Skeletal muscle tissue (tissue), 4 donors: ENCODE data around the gene PDE6G. TPM values are rescaled to one million over a fixed set of nuclear protein-coding genes. Genes with fewer than 3 reads are reported as not detected.
A peak's percentile ranks its signal among the peaks of the same experiment; 100 is the strongest.
"Not testable (repeated sequence)": the region's sequence is repeated elsewhere in the genome, so short reads cannot be mapped to it uniquely, and the experiment has no call there.

Source experiments
- H3K27ac ChIP-seq: one replicate; pipeline ENCODE4 v1.7.0; 2013; ENCODE audit warnings: mild to moderate bottlenecking, low read depth, low read length, inconsistent platforms
- H3K27me3 ChIP-seq, 3 donors: one replicate each; pipeline ENCODE4 v1.7.0; 2013; ENCODE audit warnings: low read length in 3 of 3; ENCODE audit not compliant: control insufficient read depth in 3 of 3, insufficient read depth in 3 of 3
- H3K36me3 ChIP-seq, 3 donors: one replicate each; pipeline ENCODE4 v1.7.0; 2013; ENCODE audit warnings: low read length in 3 of 3; ENCODE audit not compliant: control insufficient read depth in 3 of 3, insufficient read depth in 3 of 3
- H3K4me1 ChIP-seq, 3 donors: one replicate each; pipeline ENCODE4 v1.7.0; 2013; ENCODE audit warnings: low read length in 3 of 3, mild to moderate bottlenecking in 3 of 3; ENCODE audit not compliant: control insufficient read depth in 3 of 3, insufficient read depth in 3 of 3
- H3K4me3 ChIP-seq, 3 donors: one replicate each; pipeline ENCODE4 v1.7.0; 2013; ENCODE audit warnings: low read length in 3 of 3
- H3K9ac ChIP-seq, 3 donors: one replicate each; pipeline ENCODE4 v1.7.0; 2013; ENCODE audit warnings: low read length in 3 of 3, mild to moderate bottlenecking in 3 of 3, moderate library complexity in 2 of 3, low read depth in 1 of 3
- H3K9me3 ChIP-seq, 3 donors: one replicate each; pipeline ENCODE4 v1.7.0; 2013; ENCODE audit warnings: low read length in 3 of 3; ENCODE audit not compliant: control insufficient read depth in 3 of 3
- total RNA-seq: library from RNA; depleted of rRNA; stranded (reverse); fragments of >200 nt; gene quantifications from one replicate; pipeline ENCODE4 v1.2.3, GENCODE V29; 2014
- donor health status: Osteomylitis.

The PDE6G gene
- total RNA-seq, 1 donor from 2014 or later, result 1.0 TPM

DNA sequence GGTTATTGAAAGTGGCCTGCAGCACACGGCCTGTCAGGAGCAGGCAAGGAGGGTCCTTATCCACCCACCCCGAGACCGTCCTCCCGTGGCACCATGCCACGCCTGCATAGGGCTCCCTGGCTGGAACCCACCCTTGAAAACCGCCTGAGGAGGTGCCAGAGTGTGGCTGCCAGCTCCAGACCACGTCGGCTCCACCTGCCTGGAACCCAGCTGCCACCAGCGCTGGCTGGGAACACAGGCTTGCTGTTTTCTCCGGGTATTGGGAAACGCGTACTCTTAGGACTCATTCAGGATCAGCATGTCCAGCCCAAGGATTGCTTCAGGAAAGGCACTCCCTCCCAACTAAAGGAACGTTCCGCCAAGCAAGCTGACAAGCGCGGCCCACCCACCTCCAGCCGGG lies 20.6 kb upstream of the PDE6G start:
- Histone ChIP-seq H3K4me3 (no peak overlapping the region), H3K27me3 (no peaks in the 10 kb centered on the region), H3K4me1 (peaks cover 0 to 12% (median 6%) of the 10 kb centered on the region in 3 donors), H3K9me3 (no peaks in the 10 kb centered on the region), H3K9ac (no peak overlapping the region), H3K27ac (no peak overlapping the region), H3K36me3 (peaks cover 15 to 18% (median 16%) of the 10 kb centered on the region in 3 donors)

DNA sequence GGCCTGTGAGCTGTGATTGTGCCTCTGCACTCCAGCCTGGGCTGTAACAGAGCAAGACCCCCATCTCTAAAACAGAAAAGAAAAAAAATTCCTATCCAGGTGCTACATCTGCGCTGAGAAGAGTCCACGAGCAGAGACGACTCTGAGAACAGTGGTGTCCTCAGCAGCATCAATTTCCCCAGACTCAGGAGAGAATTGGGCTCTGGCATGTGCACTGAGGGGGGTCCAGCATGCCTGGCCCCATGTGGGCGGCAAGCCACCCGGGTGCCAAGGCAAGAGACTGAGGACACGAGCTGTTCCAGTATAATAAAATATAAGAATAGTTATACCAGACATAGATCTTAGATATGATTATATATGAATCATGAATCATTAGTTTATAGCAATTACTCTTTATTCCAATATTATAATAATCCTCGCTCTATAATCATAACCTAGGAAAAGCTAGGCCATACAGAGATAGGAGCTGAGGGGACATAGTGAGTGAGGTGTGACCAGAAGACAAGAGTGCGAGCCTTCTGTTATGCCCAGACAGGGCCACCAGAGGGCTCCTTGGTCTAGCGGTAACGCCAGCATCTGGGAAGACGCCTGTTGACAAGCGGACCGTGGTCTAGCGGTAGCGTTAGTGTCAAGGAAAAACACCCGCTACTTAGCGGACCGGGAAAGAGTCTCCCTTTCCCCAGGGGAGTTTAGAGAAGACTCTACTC lies 19.3 kb upstream of the PDE6G start:
- not testable (repeated sequence) for H3K27ac ChIP-seq, H3K9me3 ChIP-seq, H3K27me3 ChIP-seq, H3K4me3 ChIP-seq, H3K4me1 ChIP-seq
- Histone ChIP-seq H3K36me3 (peaks cover 16 to 25% (median 19%) of the 10 kb centered on the region in 3 donors), H3K9ac (peak overlapping the region in 1 of 3 donors; percentile 8)

DNA sequence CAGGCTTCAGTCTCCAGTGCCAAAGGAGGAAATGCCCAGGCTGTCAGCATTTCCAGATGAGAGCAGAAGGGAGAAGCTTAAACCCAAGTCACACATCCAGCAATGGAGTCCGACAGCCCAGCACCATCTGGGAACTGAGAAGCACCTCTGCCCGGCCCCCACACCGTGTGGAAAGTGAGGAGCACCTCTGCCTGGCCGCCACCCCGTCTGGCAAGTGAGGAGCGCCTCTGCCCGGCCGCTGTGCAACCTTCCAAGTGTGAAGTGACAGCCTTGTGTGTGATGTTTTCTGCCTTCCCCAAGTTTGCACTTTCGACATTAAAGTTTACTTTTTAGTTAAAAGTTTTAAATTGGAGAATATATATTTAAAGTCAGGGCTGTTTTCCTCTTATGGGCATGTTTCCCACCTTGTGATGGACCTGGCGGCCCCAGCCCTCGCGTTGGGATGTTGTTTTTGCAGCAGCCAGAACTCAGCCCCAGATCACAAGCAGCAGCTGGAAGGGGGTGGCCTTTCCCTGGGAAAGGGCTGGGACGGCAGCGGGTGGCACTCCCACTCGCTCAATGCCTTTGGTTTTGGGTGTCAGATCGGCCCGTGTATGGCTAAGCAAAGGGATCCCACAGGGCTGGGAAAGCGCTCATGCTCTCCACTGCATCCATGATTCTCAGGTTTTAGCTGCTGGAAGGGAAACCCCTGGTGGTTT lies 17.4 kb upstream of the PDE6G start:
- no peaks in the 10 kb centered on the region for H3K27me3 ChIP-seq
- no peak overlapping the region for H3K27ac ChIP-seq
- peaks cover 0 to 7% (median 0%) of the 10 kb centered on the region in 3 donors for H3K4me1 ChIP-seq
- peaks cover 20 to 35% (median 27%) of the 10 kb centered on the region in 3 donors for H3K36me3 ChIP-seq
- no peaks in the 10 kb centered on the region for H3K9me3 ChIP-seq
- H3K9ac ChIP-seq, result peak overlapping the region in 1 of 3 donors; percentile 25
- no peak overlapping the region for H3K4me3 ChIP-seq

DNA sequence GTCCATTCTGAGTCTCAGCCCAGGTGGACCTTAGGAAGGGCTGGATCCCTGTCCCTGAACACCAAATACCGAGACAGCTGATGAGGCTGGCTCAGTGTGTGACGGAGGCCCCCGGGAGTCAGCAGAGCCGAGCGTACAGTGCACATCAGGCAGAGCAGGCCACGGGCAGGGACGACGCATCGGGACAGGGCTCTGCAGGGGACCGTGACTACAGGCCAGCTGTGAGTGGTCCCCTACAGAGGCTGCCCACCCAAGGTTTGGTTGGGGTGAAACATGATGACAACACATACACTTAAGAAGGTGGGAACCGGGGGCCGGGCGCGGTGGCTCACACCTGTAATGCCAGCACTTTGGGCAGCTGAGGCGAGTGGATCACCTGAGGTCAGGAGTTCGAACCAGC lies 16.6 kb upstream of the PDE6G start:
- no peak overlapping the region for H3K9ac ChIP-seq
- H3K27ac ChIP-seq, result no peak overlapping the region
- H3K36me3 ChIP-seq, result peaks cover 20 to 35% (median 31%) of the 10 kb centered on the region in 3 donors
- H3K4me1 ChIP-seq, result peaks cover 1 to 9% (median 4%) of the 10 kb centered on the region in 3 donors
- no peak overlapping the region for H3K4me3 ChIP-seq
- no peaks in the 10 kb centered on the region for H3K9me3 ChIP-seq
- H3K27me3 ChIP-seq, result no peaks in the 10 kb centered on the region

DNA sequence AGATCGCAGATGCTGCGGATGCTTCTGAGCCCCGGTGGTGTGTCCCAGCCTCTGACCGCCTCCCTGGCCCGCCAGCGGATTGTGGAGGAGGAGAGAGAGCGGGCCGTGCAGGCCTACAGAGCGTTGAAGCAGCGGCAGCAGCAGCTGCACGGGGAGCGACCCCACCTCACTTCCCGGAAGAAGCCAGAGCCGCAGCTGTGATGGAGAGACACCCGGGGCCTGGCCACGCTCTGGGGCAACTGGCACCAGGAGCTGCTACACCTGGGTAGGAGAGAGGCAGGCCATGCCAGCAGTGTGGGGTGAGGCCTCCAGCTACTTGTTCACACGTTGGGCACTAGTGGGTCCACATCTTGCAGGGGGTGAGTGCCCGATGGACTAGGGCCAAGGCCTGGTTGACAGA lies 16.2 kb upstream of the PDE6G start:
- Histone ChIP-seq H3K27me3 (no peaks in the 10 kb centered on the region), H3K4me3 (no peak overlapping the region), H3K9ac (peak overlapping the region in 1 of 3 donors; percentile 8), H3K27ac (no peak overlapping the region), H3K36me3 (peaks cover 20 to 35% (median 31%) of the 10 kb centered on the region in 3 donors), H3K9me3 (no peaks in the 10 kb centered on the region), H3K4me1 (peaks cover 4 to 13% (median 7%) of the 10 kb centered on the region in 3 donors)

DNA sequence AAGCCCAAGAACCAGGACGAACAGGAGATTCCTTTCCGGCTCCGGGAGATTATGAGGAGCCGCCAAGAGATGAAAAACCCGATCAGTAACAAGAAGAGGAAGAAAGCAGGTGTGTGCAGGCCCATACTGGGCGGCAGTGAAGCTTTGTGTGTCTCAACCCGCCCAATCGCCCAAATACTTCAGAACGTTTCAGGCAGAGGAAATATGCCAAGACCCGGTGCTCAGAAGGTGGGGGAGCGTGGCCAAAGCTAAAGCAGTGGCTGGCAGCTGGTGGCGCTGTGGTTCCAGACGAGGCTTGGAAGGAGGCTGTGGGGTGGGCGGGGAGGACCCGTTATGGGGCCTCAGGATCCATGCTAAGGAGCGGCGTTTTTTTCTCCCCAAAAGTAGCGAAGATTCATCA lies 11.4 kb upstream of the PDE6G start:
- no peak overlapping the region for H3K4me3 ChIP-seq

DNA sequence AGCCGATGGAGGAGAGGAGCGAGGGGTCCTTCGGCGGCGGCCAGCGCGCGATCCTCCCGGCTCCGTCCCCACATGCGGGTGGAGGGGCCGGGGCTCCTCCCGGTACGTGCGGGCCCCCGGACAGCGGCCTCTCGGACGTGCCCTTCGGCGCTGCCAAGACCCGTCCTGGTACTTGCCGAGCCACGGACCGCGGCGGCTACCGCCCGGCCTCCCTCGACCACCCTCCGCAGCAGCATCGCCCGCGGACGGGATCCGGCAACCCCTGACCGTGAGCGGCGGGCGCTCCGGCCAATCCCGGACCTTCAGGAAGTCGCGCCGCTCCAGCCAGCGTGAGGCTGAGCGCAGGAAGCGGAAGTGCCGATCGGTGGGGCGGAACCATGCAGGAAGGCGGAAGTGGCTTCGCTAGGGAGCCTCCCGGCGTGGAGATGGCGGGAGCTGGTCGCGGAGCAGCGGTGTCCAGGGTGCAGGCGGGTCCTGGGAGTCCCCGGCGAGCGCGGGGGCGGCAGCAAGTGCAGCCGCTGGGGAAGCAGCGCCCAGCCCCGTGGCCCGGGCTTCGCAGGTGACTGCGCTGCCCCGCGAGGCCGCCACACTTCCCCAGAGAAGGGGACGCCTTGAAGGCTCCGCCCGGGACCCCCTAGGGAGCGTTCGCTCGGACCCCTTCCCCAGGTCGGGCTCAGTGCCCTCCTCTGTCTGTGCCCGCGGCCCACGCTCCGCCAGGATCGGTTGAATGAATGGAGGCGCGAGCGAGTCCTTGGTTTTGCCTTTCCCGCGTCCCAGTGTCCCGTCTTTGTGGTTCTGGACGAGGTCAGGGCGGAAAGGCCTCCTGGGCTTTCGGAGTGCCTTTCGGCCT lies 10.2 kb upstream of the PDE6G start, which contains the start of the genes CCDC137 and OXLD1:
CCDC137 (plus strand) TSS at position 396 of the 850 bp plus-strand sequence; CDS start at position 426, 30 bp downstream.
OXLD1 (minus strand) TSS at position 264 of the 850 bp plus-strand sequence; CDS start at position 236, 28 bp downstream.
- H3K36me3 ChIP-seq, result peaks cover 9 to 19% (median 18%) of the 10 kb centered on the region in 3 donors
- H3K27ac ChIP-seq, result peak within 1 kb of the TSS; percentile 70
- peak within 1 kb of the TSS; percentile 83 to 92 (median 92) for H3K9ac ChIP-seq
- no peaks in the 10 kb centered on the region for H3K9me3 ChIP-seq
- H3K4me1 ChIP-seq, result peaks cover 16 to 33% (median 21%) of the 10 kb centered on the region in 3 donors
- peak within 1 kb of the TSS; percentile 80 to 91 (median 91) for H3K4me3 ChIP-seq
- H3K27me3 ChIP-seq, result no peaks in the 10 kb centered on the region

More for the DNA sequence above, 11.4 kb upstream of the PDE6G start:
- Histone ChIP-seq H3K4me1 (peaks cover 16 to 33% (median 21%) of the 10 kb centered on the region in 3 donors), H3K27ac (no peak overlapping the region), H3K27me3 (no peaks in the 10 kb centered on the region), H3K9me3 (no peaks in the 10 kb centered on the region), H3K36me3 (peaks cover 21 to 31% (median 29%) of the 10 kb centered on the region in 3 donors), H3K9ac (no peak overlapping the region)

DNA sequence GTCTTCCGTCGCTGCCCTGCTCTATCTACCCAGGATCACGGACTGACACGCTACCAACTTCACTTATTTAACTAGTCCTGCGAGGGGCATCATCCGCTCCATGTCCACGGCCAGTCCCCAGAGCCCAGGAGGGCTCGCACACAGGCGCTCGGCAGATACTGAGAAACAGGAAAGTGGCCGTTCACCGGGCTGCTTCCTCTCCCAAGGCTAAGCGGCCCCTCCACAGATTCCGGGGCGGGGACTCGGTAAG lies 9.7 kb upstream of the PDE6G start:
- Histone ChIP-seq H3K9ac (peak overlapping the region; percentile 83 to 92 (median 92)), H3K36me3 (peaks cover 9 to 18% (median 14%) of the 10 kb centered on the region in 3 donors), H3K27me3 (no peaks in the 10 kb centered on the region), H3K9me3 (no peaks in the 10 kb centered on the region), H3K27ac (peak overlapping the region; percentile 70), H3K4me3 (peak overlapping the region; percentile 80 to 91 (median 91)), H3K4me1 (peaks cover 16 to 33% (median 21%) of the 10 kb centered on the region in 3 donors)

DNA sequence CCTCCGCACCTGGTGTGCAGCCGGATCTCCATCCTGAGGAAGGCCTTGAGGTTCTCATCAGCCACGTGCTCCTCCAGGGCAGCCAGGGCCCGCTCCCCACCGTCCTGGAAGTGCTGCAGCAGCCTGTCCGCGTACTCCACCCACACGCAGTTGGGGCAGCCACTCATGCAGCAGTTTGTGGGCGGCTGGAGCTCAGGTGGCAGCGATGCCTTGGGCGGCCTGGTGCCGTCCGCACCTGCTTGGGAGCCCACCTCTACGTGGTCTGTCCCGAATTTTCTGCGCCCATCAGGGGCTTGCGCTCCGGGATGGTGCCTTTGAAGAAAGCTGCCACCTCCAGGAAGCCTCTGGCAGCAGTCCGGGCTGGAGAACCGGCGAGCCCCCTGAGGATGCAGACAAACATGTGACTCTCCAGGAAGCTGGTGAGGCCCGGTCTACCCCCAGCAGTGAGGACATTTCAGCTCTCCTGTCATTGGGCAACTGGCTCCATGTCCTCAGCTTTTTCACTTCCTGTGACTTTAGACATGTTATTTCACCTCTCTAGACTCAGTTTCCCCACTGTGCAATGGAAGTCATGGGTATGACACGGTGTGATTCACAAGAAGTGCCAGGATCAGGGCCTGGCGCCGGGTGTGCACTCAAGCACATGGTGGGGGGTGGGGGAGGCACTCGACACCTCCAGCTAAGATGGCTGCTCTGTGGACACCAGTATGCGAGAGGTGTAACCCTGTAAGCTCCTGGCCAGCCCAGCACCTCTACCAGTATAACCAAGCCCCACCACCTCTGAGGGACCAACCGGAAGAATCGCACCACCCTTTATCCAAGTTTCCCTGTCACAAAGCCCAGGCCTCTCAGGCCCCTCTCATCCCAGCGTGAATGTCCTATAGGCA lies 9.1 kb upstream of the PDE6G start:
- no peaks in the 10 kb centered on the region for H3K9me3 ChIP-seq
- H3K36me3 ChIP-seq, result peaks cover 8 to 16% (median 11%) of the 10 kb centered on the region in 3 donors
- H3K4me3 ChIP-seq, result peak overlapping the region; percentile 80 to 91 (median 91)
- peaks cover 16 to 33% (median 21%) of the 10 kb centered on the region in 3 donors for H3K4me1 ChIP-seq
- no peaks in the 10 kb centered on the region for H3K27me3 ChIP-seq
- H3K27ac ChIP-seq, result peak overlapping the region; percentile 70
- H3K9ac ChIP-seq, result peak overlapping the region; percentile 83 to 92 (median 92)
